Chondrocyte (in vitro differentiated cells): ENCODE data around the gene NPHS1. TPM values are rescaled to one million over a fixed set of nuclear protein-coding genes. Genes with fewer than 3 reads are reported as not detected.

Experiments
- DNase-seq: peaks from one replicate; pipeline ENCODE4 v3.0.0; 2021; ENCODE audit warnings: mixed read lengths, low spot score
- H3K27ac Mint-ChIP-seq: one replicate; pipeline ENCODE4 v1.8.0; 2021; ENCODE audit warnings: mild to moderate bottlenecking, moderate library complexity, mixed read lengths; ENCODE audit not compliant: unreplicated experiment
- H3K27me3 Mint-ChIP-seq: 2 replicates; pipeline ENCODE4 v1.8.0; 2021; ENCODE audit warnings: low read depth, mixed read lengths
- H3K36me3 Mint-ChIP-seq: 2 replicates; pipeline ENCODE4 v1.8.0; 2021; ENCODE audit warnings: low read depth, mixed read lengths
- H3K4me1 Mint-ChIP-seq: 2 replicates; pipeline ENCODE4 v1.8.0; 2021; ENCODE audit warnings: low read depth, mild to moderate bottlenecking, mixed read lengths
- H3K4me3 Mint-ChIP-seq: one replicate; pipeline ENCODE4 v1.8.0; 2021; ENCODE audit warnings: mild to moderate bottlenecking, moderate library complexity, mixed read lengths; ENCODE audit not compliant: unreplicated experiment
- H3K9me3 Mint-ChIP-seq: 2 replicates; pipeline ENCODE4 v1.8.0; 2021; ENCODE audit warnings: low read depth, mixed read lengths
- total RNA-seq: library from RNA; stranded (reverse); gene quantifications from 3 replicates; pipeline ENCODE4 v1.2.1, GENCODE V29; 2021
- TF ChIP-seq, protein P1 (sequence below): fragments of 200-600 bp; sonication (generic); IDR thresholded peaks from 2 replicates; pipeline ENCODE4 v1.5.0; 2021; ENCODE audit warnings: antibody characterized with exemption, mild to moderate bottlenecking, moderate library complexity

Gene NPHS1
- total RNA-seq, 1 donor from 2014 or later: not detected

DNA sequence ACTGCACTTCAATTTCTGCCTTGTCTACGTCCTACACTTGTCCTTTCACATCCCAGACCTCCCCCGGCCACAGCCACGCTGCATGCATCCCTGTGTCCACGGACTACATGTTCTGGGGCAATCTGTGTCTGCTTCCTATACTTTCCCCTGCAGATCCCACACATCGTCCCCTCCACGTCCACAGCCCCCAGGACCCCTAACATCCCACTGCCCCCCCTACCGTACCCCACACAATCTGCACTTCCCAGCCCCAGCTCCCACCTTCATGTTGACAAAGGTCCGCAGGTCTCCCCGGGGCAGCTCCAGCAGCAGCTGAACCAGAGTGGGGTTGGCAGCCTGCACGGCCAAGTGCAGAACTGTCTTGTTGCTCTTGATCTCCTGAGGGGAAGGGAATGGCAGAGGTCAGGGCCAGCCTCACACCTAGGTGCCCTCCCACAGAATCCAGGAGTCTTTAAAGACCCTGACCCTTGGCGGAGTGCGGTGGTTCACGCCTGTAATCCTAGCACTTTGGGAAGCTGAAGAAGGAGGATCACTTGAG is 37.9 kb upstream of the NPHS1 start:
- Mint-ChIP-seq H3K27ac (no peak overlapping the region), H3K4me3 (no peak overlapping the region), H3K9me3 (no peaks in the 10 kb centered on the region), H3K27me3 (no peaks in the 10 kb centered on the region), H3K4me1 (no peaks in the 10 kb centered on the region), H3K36me3 (peaks cover 25% of the 10 kb centered on the region)
- DNase-seq: no peak
- TF ChIP-seq, protein P1, sequence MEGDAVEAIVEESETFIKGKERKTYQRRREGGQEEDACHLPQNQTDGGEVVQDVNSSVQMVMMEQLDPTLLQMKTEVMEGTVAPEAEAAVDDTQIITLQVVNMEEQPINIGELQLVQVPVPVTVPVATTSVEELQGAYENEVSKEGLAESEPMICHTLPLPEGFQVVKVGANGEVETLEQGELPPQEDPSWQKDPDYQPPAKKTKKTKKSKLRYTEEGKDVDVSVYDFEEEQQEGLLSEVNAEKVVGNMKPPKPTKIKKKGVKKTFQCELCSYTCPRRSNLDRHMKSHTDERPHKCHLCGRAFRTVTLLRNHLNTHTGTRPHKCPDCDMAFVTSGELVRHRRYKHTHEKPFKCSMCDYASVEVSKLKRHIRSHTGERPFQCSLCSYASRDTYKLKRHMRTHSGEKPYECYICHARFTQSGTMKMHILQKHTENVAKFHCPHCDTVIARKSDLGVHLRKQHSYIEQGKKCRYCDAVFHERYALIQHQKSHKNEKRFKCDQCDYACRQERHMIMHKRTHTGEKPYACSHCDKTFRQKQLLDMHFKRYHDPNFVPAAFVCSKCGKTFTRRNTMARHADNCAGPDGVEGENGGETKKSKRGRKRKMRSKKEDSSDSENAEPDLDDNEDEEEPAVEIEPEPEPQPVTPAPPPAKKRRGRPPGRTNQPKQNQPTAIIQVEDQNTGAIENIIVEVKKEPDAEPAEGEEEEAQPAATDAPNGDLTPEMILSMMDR: no peak

DNA sequence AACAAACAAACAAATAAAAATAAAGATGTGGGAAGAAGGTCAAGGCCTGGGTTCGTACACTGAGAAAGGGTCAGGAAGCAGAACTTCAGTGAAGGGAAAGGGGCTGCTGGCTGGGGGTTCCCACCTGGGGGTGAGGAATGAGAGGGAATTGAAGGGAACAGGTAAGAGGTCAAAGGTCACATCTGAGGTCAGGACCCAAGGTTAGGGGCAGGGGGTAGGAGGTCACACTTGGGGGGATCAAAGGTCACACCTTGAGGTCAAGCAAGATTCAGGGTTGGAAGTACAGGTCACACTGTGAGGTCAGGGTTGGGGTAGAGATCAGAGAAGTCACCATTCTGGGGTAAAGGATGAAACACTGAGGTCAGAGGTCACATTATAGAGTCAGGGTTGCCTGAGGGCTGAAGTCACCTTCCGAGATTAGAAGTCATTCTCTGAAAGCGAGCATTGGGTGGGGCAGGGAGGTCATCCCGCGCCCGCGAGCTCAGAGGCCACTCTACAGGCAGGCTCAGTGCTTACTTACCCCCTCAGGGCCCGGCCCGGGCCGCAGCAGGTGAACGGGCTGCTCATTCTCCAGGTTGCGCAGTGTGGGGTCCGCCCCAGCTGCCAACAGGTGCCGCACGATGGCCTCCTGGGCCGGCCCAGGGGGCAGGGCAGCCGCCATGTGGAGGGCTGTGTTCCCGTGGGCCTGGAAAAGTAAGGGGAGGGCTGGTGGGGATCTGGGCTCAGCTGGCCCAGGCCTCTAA is 37.2 kb upstream of the NPHS1 start:
- H3K4me1 Mint-ChIP-seq: no peaks in the 10 kb centered on the region
- peaks cover 25% of the 10 kb centered on the region for H3K36me3 Mint-ChIP-seq
- H3K27ac Mint-ChIP-seq: no peak overlapping the region
- H3K4me3 Mint-ChIP-seq: no peak overlapping the region
- no peaks in the 10 kb centered on the region for H3K9me3 Mint-ChIP-seq
- TF ChIP-seq, protein P1: no peak
- H3K27me3 Mint-ChIP-seq: no peaks in the 10 kb centered on the region
- no peak for DNase-seq

DNA sequence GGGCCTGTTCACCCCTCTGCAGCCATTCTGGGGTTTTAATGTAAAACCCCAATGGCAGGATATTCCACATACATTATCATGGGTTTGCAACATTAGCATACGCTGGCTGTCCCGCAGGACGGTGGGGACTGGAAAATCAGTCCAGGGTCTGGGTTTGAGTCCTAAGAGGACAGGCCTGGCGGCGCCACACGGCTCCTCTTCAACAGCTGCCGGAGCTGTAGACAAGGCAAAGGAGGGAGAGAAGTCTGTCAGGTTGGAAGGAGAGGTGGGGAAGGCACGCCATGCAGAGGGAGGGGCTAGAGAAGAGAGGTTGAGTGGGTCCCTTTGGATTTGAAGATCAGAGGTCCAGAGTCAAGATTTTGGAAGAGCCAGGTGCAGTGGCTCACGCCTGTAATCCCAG is 36.1 kb upstream of the NPHS1 start:
- Mint-ChIP-seq H3K36me3 (peaks cover 25% of the 10 kb centered on the region), H3K9me3 (no peaks in the 10 kb centered on the region), H3K4me1 (no peaks in the 10 kb centered on the region), H3K4me3 (no peak overlapping the region), H3K27me3 (no peaks in the 10 kb centered on the region), H3K27ac (no peak overlapping the region)
- TF ChIP-seq, protein P1: no peak
- no peak for DNase-seq

DNA sequence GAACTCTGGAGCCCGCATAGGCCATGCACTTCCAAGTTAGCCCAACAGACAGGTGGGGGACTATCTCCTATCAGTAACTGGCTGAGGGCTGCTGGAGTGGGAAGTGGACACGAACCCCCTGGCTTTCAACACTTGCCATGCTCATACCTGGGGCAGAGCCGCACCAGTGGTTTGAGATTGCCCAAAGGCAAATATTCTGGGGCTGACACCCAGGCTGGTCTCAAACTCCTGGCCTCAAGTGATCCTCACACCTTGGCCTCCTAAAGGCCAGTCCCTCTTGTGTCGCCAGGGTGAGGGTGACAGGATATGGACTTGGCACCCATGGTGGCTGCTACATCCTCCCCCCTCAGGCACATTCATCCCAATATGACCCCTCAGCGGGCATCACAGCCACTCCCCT is 34.9 kb upstream of the NPHS1 start:
- DNase-seq: no peak
- Mint-ChIP-seq H3K4me3 (no peak overlapping the region), H3K36me3 (peaks cover 23% of the 10 kb centered on the region), H3K9me3 (no peaks in the 10 kb centered on the region), H3K4me1 (no peaks in the 10 kb centered on the region), H3K27ac (no peak overlapping the region), H3K27me3 (no peaks in the 10 kb centered on the region)
- TF ChIP-seq, protein P1: no peak

DNA sequence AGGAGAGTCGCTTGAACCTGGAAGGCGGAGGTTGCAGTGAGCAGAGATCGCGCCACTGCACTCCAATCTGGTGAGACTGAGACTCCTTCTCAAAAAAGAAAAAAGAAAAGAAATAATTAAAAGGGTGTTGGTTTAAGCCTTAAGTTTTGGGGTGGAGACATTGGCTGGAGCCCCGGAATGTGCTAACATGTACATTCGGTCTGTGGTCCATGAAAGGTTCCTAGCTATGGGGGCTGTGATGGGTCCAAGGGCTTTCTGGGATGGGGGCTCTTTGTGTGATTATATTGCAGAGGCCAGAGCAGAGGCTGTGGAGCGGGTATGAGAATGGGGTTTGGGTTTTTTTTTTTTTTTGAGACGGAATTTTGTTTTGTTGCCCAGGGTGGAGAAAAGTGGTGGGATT is 33.6 kb upstream of the NPHS1 start:
- Mint-ChIP-seq H3K27ac (no peak overlapping the region), H3K36me3 (peaks cover 22% of the 10 kb centered on the region), H3K27me3 (no peaks in the 10 kb centered on the region), H3K4me3 (no peak overlapping the region), H3K4me1 (no peaks in the 10 kb centered on the region), H3K9me3 (no peaks in the 10 kb centered on the region)
- no peak for DNase-seq
- TF ChIP-seq, protein P1: no peak
